A673 (cell line): ENCODE data around the gene TBCEL. TPM values are rescaled to one million over a fixed set of nuclear protein-coding genes. Genes with fewer than 3 reads are reported as not detected.

Source experiments
- BruUV-seq: library from RNA; stranded (reverse); fragments of 400-500 nt; replicated peaks from 2 replicates; lab custom pipeline; 2021; lab: Mats Ljungman, UMichigan
- CTCF ChIA-PET: fragments of 300-600 bp; sonication (Branson Sonifier 250); formaldehyde crosslinking; loops from one replicate; lab custom pipeline; 2022; ENCODE audit warnings: antibody characterized with exemption; lab: Charles Lee
- POLR2A ChIA-PET: fragments of 300-600 bp; sonication (Branson Sonifier 250); formaldehyde crosslinking; loops from one replicate; lab custom pipeline; 2022; ENCODE audit warnings: antibody characterized with exemption; ENCODE audit not compliant: low non-redundant PET; lab: Charles Lee
- DNase-seq: peaks from one replicate; pipeline ENCODE4 v3.0.0-alpha.2; 2015; ENCODE audit warnings: low spot score
- H3K27ac ChIP-seq: fragments of 200-600 bp; sonication (generic); 2 replicates; pipeline ENCODE4 v1.5.1; 2016; ENCODE audit warnings: mixed run types, low read depth, mild to moderate bottlenecking, mixed read lengths, antibody characterized with exemption, low read length; ENCODE audit not compliant: poor library complexity, severe bottlenecking
- H3K27me3 ChIP-seq: fragments of 200-600 bp; sonication (generic); replicated peaks from 2 replicates; pipeline ENCODE4 v1.6.1; 2017; ENCODE audit warnings: mixed run types, low read depth, mild to moderate bottlenecking, mixed read lengths, antibody characterized with exemption, low read length; ENCODE audit not compliant: insufficient read depth, poor library complexity
- H3K36me3 ChIP-seq: fragments of 200-600 bp; sonication (generic); 2 replicates; pipeline ENCODE4 v1.6.1; 2016; ENCODE audit warnings: mixed run types, mild to moderate bottlenecking, mixed read lengths, antibody characterized with exemption, low read length; ENCODE audit not compliant: insufficient read depth, poor library complexity, severe bottlenecking
- H3K4me1 ChIP-seq: fragments of 200-600 bp; sonication (generic); 2 replicates; pipeline ENCODE4 v1.6.1; 2017; ENCODE audit warnings: mixed run types, mild to moderate bottlenecking, mixed read lengths, antibody characterized with exemption, low read length; ENCODE audit not compliant: insufficient read depth, poor library complexity, severe bottlenecking
- H3K4me3 ChIP-seq: fragments of 200-600 bp; sonication (generic); 2 replicates; pipeline ENCODE4 v1.5.1; 2016; ENCODE audit warnings: low read depth, mixed run types, mild to moderate bottlenecking, mixed read lengths, low read length; ENCODE audit not compliant: poor library complexity, severe bottlenecking
- H3K9me3 ChIP-seq: fragments of 200-600 bp; sonication (generic); 2 replicates; pipeline ENCODE4 v1.6.1; 2016; ENCODE audit warnings: mixed run types, low read depth, mild to moderate bottlenecking, mixed read lengths, antibody characterized with exemption, low read length; ENCODE audit not compliant: poor library complexity, severe bottlenecking
- CTCF ChIP-seq: fragments of 300-800, 200-600 bp; sonication (generic); conservative IDR thresholded peaks from 2 replicates; pipeline ENCODE4 v1.5.1; 2017; ENCODE audit warnings: low read depth, mild to moderate bottlenecking, antibody characterized with exemption, low read length, moderate library complexity, mixed read lengths
- EZH2 ChIP-seq: fragments of 200-600 bp; sonication (generic); IDR thresholded peaks from 2 replicates; pipeline ENCODE4 v1.6.1; 2017; ENCODE audit warnings: borderline replicate concordance, low read depth, mild to moderate bottlenecking, mixed read lengths, antibody characterized with exemption, low read length; ENCODE audit not compliant: poor library complexity, severe bottlenecking
- intact Hi-C: fragments of 100-400 bp; cut with micrococcal nuclease; formaldehyde crosslinking; loops from one replicate; pipeline ENCODE4 v1.10.0; 2022; ENCODE audit not compliant: unreplicated experiment
- total RNA-seq: library from RNA; stranded (reverse); gene quantifications from 2 replicates; pipeline ENCODE4 v1.2.3, GENCODE V29; 2021

TBCEL gene
- total RNA-seq, 1 experiment from 2014 or later = 22.4 TPM

GRCh38 chr11:121104312-121104762 lies 80.4 kb downstream of the TBCEL start:
- Histone ChIP-seq H3K27ac (no peak overlapping the region), H3K9me3 (no peaks in the 10 kb centered on the region), H3K4me3 (no peak overlapping the region), H3K4me1 (no peaks in the 10 kb centered on the region), H3K36me3 (no peaks in the 10 kb centered on the region), H3K27me3 (peaks cover 10% of the 10 kb centered on the region)
- no TSS peak for BruUV-seq
- peak; percentile 48 for TF ChIP-seq CTCF
- no peak for TF ChIP-seq EZH2
- intact Hi-C loops = loop anchor here (10.0 kb wide), 1 partner anchor 170 kb away; no protein-coding TSS in a partner anchor
- POLR2A ChIA-PET = no interaction called here
- CTCF ChIA-PET = no interaction called here
- DNase-seq = no peak

- BruUV-seq = no TSS peak
- H3K4me1 ChIP-seq = no peaks in the 10 kb centered on the region
- ChIA-PET POLR2A (no interaction called here), CTCF (no interaction called here)
- H3K27me3 ChIP-seq = peaks cover 10% of the 10 kb centered on the region
- intact Hi-C loops = loop anchor here (10.0 kb wide), 1 partner anchor 170 kb away; no protein-coding TSS in a partner anchor
- no peaks in the 10 kb centered on the region for H3K36me3 ChIP-seq
- no peaks in the 10 kb centered on the region for H3K9me3 ChIP-seq
- no peak overlapping the region for H3K4me3 ChIP-seq
- no peak overlapping the region for H3K27ac ChIP-seq
- no peak for DNase-seq
- TF ChIP-seq CTCF (no peak), EZH2 (no peak)
Observed at GRCh38 chr11:121105063-121105480, 81.2 kb downstream of the TBCEL start.

GRCh38 chr11:121105481-121106195 lies 81.7 kb downstream of the TBCEL start:
- BruUV-seq = no TSS peak
- TF ChIP-seq EZH2 (no peak), CTCF (no peak)
- intact Hi-C loops = loop anchor here (10.0 kb wide), 1 partner anchor 171 kb away; no protein-coding TSS in a partner anchor

More at GRCh38 chr11:121105481-121106195, 81.7 kb downstream of the TBCEL start:
- no peaks in the 10 kb centered on the region for H3K36me3 ChIP-seq
- no peak for DNase-seq
- H3K27ac ChIP-seq = no peak overlapping the region
- H3K4me1 ChIP-seq = no peaks in the 10 kb centered on the region
- CTCF ChIA-PET = no interaction called here
- H3K9me3 ChIP-seq = no peaks in the 10 kb centered on the region
- POLR2A ChIA-PET = no interaction called here
- peaks cover 10% of the 10 kb centered on the region for H3K27me3 ChIP-seq
- no peak overlapping the region for H3K4me3 ChIP-seq
